Psoas muscle (tissue), 8 donors: ENCODE data around the gene PAQR3. TPM values are rescaled to one million over a fixed set of nuclear protein-coding genes. Genes with fewer than 3 reads are reported as not detected.

Experiments
- ATAC-seq, 4 donors: fragments of 200-7000 bp; cut with Tn5 transposase; one replicate each; pipeline ENCODE4 v1.9.1; 2020; ENCODE audit warnings: moderate library complexity in 3 of 4, mild to moderate bottlenecking in 2 of 4
- DNase-seq, 2 donors: peaks; one replicate each; pipeline ENCODE4 v3.0.0-alpha.2; 2020
- H3K27ac ChIP-seq: fragments of 200-600 bp; one replicate; pipeline ENCODE4 v1.8.0; 2022
- H3K27me3 ChIP-seq, 3 donors: fragments of 200-600 bp in 1 of 3; one replicate each; pipeline versions ENCODE4 v1.6.1 to v1.8.0; 2013 to 2022; ENCODE audit warnings: low read length in 2 of 3, mild to moderate bottlenecking in 2 of 3, moderate library complexity in 1 of 3; ENCODE audit not compliant: insufficient read depth in 3 of 3
- H3K36me3 ChIP-seq, 2 donors: fragments of 200-600 bp in 1 of 2; one replicate each; pipeline versions ENCODE4 v1.6.1 to v1.8.0; 2013 to 2022; ENCODE audit warnings: low read depth in 1 of 2, mild to moderate bottlenecking in 1 of 2, moderate library complexity in 1 of 2; ENCODE audit not compliant: insufficient read depth in 1 of 2
- H3K4me1 ChIP-seq: fragments of 200-600 bp; one replicate; pipeline ENCODE4 v1.8.0; 2022
- H3K4me3 ChIP-seq: fragments of 200-600 bp; one replicate; pipeline ENCODE4 v1.8.0; 2022; ENCODE audit warnings: mild to moderate bottlenecking
- H3K9me3 ChIP-seq: fragments of 200-600 bp; one replicate; pipeline ENCODE4 v1.8.0; 2022
- CTCF ChIP-seq: fragments of 200-600 bp; IDR thresholded peaks from one replicate; pipeline ENCODE4 v1.8.0; 2022; ENCODE audit warnings: antibody characterized with exemption
- WGBS, 3 donors: extraction: QIAGEN DNeasy Blood & Tissue Kit; methylation state at CpG; one replicate each; pipeline versions ENCODE4 v1.1.6 to v1.1.7; 2013; 5-methylcytosine and 5-hydroxymethylcytosine counted together
- intact Hi-C, 2 donors: fragments of 100-400 bp; cut with DNase I; formaldehyde crosslinking; loops; one replicate each; pipeline versions ENCODE4 v1.11.0 to v1.14.2; 2022
- polyA plus RNA-seq, 3 donors: library from polyadenylated mRNA; stranded (reverse); fragments of 200-250 nt; gene quantifications; one replicate each; pipeline ENCODE4 v1.2.3, GENCODE V29; 2013
- total RNA-seq, 4 donors: library from RNA; stranded (reverse); fragmentation: NEBNext Ultra II Directional in 2 of 4; extraction: Animal tissue kit (Norgen Biotek cat#: 25700) in 2 of 4; gene quantifications; one replicate each; pipeline versions ENCODE4 v1.2.1 to v1.2.4, GENCODE V29; 2021 to 2023
- donor health status: healthy with polysubstance abuse.
- donor health status: DM: no; HTN: no; CAD: no; lungs with moderate emphysema.
- donor health status: Bipolar disorder and iron deficiency.
- donor health status: healthy.
- donor health status: DM: yes; HTN: yes; CAD: no.
- donor health status: DM: no; HTN: no; CAD: no.
- donor health status: DM: no; HTN: no; CAD: no.
- donor health status: DM: yes; HTN: yes; CAD: no.

The PAQR3 gene
- total and polyA plus RNA-seq, 7 donors = 3.9 to 10.7 (median 6.1) TPM

- DNase-seq (no peak), ATAC-seq (no peak)
- Histone ChIP-seq H3K36me3 (peaks cover 0 to 29% of the 10 kb centered on the region in 2 donors), H3K9me3 (no peaks in the 10 kb centered on the region), H3K4me3 (no peak overlapping the region), H3K4me1 (no peaks in the 10 kb centered on the region), H3K27me3 (no peaks in the 10 kb centered on the region), H3K27ac (no peak overlapping the region)
- intact Hi-C loops = no loop called here
- no peak for TF ChIP-seq CTCF
These were observed 53.6 kb downstream of the PAQR3 start for GRCh38 chr4:78885598-78885997.

- intact Hi-C loops = no loop called here
- no peak for ATAC-seq
- Histone ChIP-seq H3K36me3 (peaks cover 0 to 46% of the 10 kb centered on the region in 2 donors), H3K4me1 (no peaks in the 10 kb centered on the region), H3K27me3 (no peaks in the 10 kb centered on the region), H3K27ac (no peak overlapping the region), H3K4me3 (no peak overlapping the region), H3K9me3 (no peaks in the 10 kb centered on the region)
- no peak for TF ChIP-seq CTCF
- no peak for DNase-seq
These were observed 58.3 kb downstream of the PAQR3 start for GRCh38 chr4:78880874-78881492.

- no peak for TF ChIP-seq CTCF
- WGBS, 3 donors = 95 to 100% (median 99%) methylated on average over 1 of the region's 1 CpG
- intact Hi-C loops = no loop called here
- ATAC-seq = no peak
- Histone ChIP-seq H3K36me3 (peaks cover 3 to 67% of the 10 kb centered on the region in 2 donors), H3K27ac (no peak overlapping the region), H3K9me3 (no peaks in the 10 kb centered on the region), H3K4me1 (no peaks in the 10 kb centered on the region), H3K4me3 (no peak overlapping the region), H3K27me3 (no peaks in the 10 kb centered on the region)
- no peak for DNase-seq
These were observed 61.2 kb downstream of the PAQR3 start for GRCh38 chr4:78878031-78878430.

GRCh38 chr4:78876568-78877320, 62.5 kb downstream of the PAQR3 start:
- Histone ChIP-seq H3K9me3 (no peaks in the 10 kb centered on the region), H3K4me3 (no peak overlapping the region), H3K27me3 (no peaks in the 10 kb centered on the region), H3K27ac (no peak overlapping the region), H3K36me3 (peaks cover 9 to 80% of the 10 kb centered on the region in 2 donors), H3K4me1 (no peaks in the 10 kb centered on the region)
- intact Hi-C loops = no loop called here
- DNase-seq (no peak), ATAC-seq (no peak)
- TF ChIP-seq CTCF = no peak
- WGBS, 3 donors = 89 to 93% (median 90%) methylated on average over 5 of the region's 5 CpGs
